Peyer's patch (tissue), 4 donors: ENCODE results near the gene KCTD19. TPM values are rescaled to one million over a fixed set of nuclear protein-coding genes. Genes with fewer than 3 reads are reported as not detected.

ENCODE experiments used
- DNase-seq, 3 donors: peaks; one replicate each; pipeline ENCODE4 v3.0.0-alpha.2; 2017 to 2019
- H3K27ac ChIP-seq, 4 donors: fragments of 200-600 bp; sonication (generic); one replicate each; pipeline ENCODE4 v1.5.1; 2016 to 2019
- H3K27me3 ChIP-seq, 2 donors: fragments of 200-600 bp; sonication (generic); one replicate each; pipeline ENCODE4 v1.5.1; 2019
- H3K36me3 ChIP-seq, 3 donors: fragments of 200-600 bp; sonication (generic); one replicate each; pipeline ENCODE4 v1.5.1; 2016 to 2019
- H3K4me1 ChIP-seq, 4 donors: fragments of 200-600 bp; sonication (generic); one replicate each; pipeline ENCODE4 v1.5.1; 2016 to 2019
- H3K4me3 ChIP-seq, 4 donors: fragments of 200-600 bp; sonication (generic); 1 replicate in 3 of 4; 2 replicates in 1 of 4; pipeline ENCODE4 v1.5.1; 2016 to 2019; ENCODE audit warnings: mild to moderate bottlenecking in 1 of 4
- H3K9me3 ChIP-seq, 4 donors: fragments of 200-600 bp; sonication (generic); one replicate each; pipeline ENCODE4 v1.5.1; 2016 to 2019; ENCODE audit warnings: mild to moderate bottlenecking in 1 of 4
- CTCF ChIP-seq, 6 experiments: fragments of 450-650 bp in 4 of 6; fragments of 200-600 bp in 2 of 6; sonication (generic) in 1 of 6; IDR thresholded peaks; one replicate each; pipeline ENCODE4 v1.5.1; 2017 to 2019; ENCODE audit warnings: antibody characterized with exemption in 6 of 6, mild to moderate bottlenecking in 3 of 6, moderate library complexity in 1 of 6
- POLR2A ChIP-seq, 2 donors: fragments of 450-650 bp; IDR thresholded peaks; one replicate each; pipeline ENCODE4 v1.5.1; 2017; ENCODE audit warnings: antibody characterized with exemption in 2 of 2, mild to moderate bottlenecking in 2 of 2, moderate library complexity in 2 of 2
- total RNA-seq, 4 donors: library from RNA; depleted of rRNA; stranded (reverse); fragments of >200 nt; gene quantifications; one replicate each; pipeline ENCODE4 v1.1.0, GENCODE V29; 2016

KCTD19 gene
- total RNA-seq, 4 donors from 2014 or later = not detected

- Histone ChIP-seq H3K9me3 (no peaks in the 10 kb centered on the region), H3K36me3 (no peaks in the 10 kb centered on the region), H3K4me3 (no peak overlapping the region), H3K4me1 (no peaks in the 10 kb centered on the region), H3K27ac (peak overlapping the region in 2 of 4 donors; percentile 47 to 58), H3K27me3 (no peaks in the 10 kb centered on the region)
- TF ChIP-seq POLR2A (IDR thresholded peaks at IDR 0.05) = no peak
- TF ChIP-seq CTCF (IDR thresholded peaks at IDR 0.05) = no peak
- DNase-seq = no peak
Measured at GRCh38 chr16:67311607-67312488, 14.7 kb downstream of the KCTD19 start.

GRCh38 chr16:67310561-67310960 lies 16.0 kb downstream of the KCTD19 start:
- no peaks in the 10 kb centered on the region for H3K27me3 ChIP-seq
- no peak overlapping the region for H3K27ac ChIP-seq
- no peak overlapping the region for H3K4me3 ChIP-seq
- DNase-seq = no peak
- no peaks in the 10 kb centered on the region for H3K36me3 ChIP-seq
- no peaks in the 10 kb centered on the region for H3K4me1 ChIP-seq
- TF ChIP-seq POLR2A (IDR thresholded peaks at IDR 0.05) = no peak
- TF ChIP-seq CTCF (IDR thresholded peaks at IDR 0.05) = no peak
- no peaks in the 10 kb centered on the region for H3K9me3 ChIP-seq

- Histone ChIP-seq H3K36me3 (no peaks in the 10 kb centered on the region), H3K27me3 (no peaks in the 10 kb centered on the region), H3K4me1 (no peaks in the 10 kb centered on the region), H3K27ac (no peak overlapping the region), H3K9me3 (no peaks in the 10 kb centered on the region), H3K4me3 (no peak overlapping the region)
- DNase-seq = no peak
- TF ChIP-seq CTCF (IDR thresholded peaks at IDR 0.05) = no peak
- no peak for TF ChIP-seq POLR2A (IDR thresholded peaks at IDR 0.05)
Measured at GRCh38 chr16:67305216-67306071, 21.1 kb downstream of the KCTD19 start.

- Histone ChIP-seq H3K9me3 (no peaks in the 10 kb centered on the region), H3K27ac (no peak overlapping the region), H3K4me3 (no peak overlapping the region), H3K36me3 (no peaks in the 10 kb centered on the region), H3K4me1 (no peaks in the 10 kb centered on the region), H3K27me3 (no peaks in the 10 kb centered on the region)
- TF ChIP-seq CTCF (IDR thresholded peaks at IDR 0.05) (no peak), POLR2A (IDR thresholded peaks at IDR 0.05) (no peak)
- no peak for DNase-seq
Measured at GRCh38 chr16:67304020-67304419, 22.5 kb downstream of the KCTD19 start.

- Histone ChIP-seq H3K27ac (no peak overlapping the region), H3K27me3 (no peaks in the 10 kb centered on the region), H3K9me3 (no peaks in the 10 kb centered on the region), H3K36me3 (no peaks in the 10 kb centered on the region), H3K4me1 (no peaks in the 10 kb centered on the region), H3K4me3 (no peak overlapping the region)
- TF ChIP-seq POLR2A (IDR thresholded peaks at IDR 0.05) (no peak), CTCF (IDR thresholded peaks at IDR 0.05) (no peak)
- no peak for DNase-seq
Measured at GRCh38 chr16:67302970-67303369, 23.6 kb downstream of the KCTD19 start.
